Dedifferentiated amniotic fluid mesenchymal stem cell (primary cell): ENCODE data around the gene LONP2.
"Not testable (repeated sequence)": the region's sequence is repeated elsewhere in the genome, so short reads cannot be mapped to it uniquely, and the experiment has no call there.

Experiments
- DNase-seq: peaks from one replicate; pipeline ENCODE4 v3.0.0-alpha.2; 2016; ENCODE audit errors: extremely low spot score

The LONP2 gene

GRCh38 chr16:48287239-48287638 is 43.1 kb downstream of the LONP2 start:
- DNase-seq = no peak

GRCh38 chr16:48291303-48291702 is 47.2 kb downstream of the LONP2 start:
- no peak for DNase-seq

- DNase-seq = no peak
Observed at GRCh38 chr16:48291754-48292153, 47.7 kb downstream of the LONP2 start.

- DNase-seq = no peak
Observed at GRCh38 chr16:48292452-48292851, 48.4 kb downstream of the LONP2 start.

- no peak for DNase-seq
Observed at GRCh38 chr16:48294724-48295123, 50.6 kb downstream of the LONP2 start.

- DNase-seq = no peak
Observed at GRCh38 chr16:48295488-48296281, 51.6 kb downstream of the LONP2 start.

GRCh38 chr16:48299471-48299870 is 55.4 kb downstream of the LONP2 start:
- DNase-seq = no peak

GRCh38 chr16:48300391-48300856 is 56.3 kb downstream of the LONP2 start:
- DNase-seq = peak; percentile 95

- no peak for DNase-seq
Observed at GRCh38 chr16:48308535-48308934, 64.4 kb downstream of the LONP2 start.

- DNase-seq = no peak
Observed at GRCh38 chr16:48310908-48311641, 67.0 kb downstream of the LONP2 start.

- DNase-seq = not testable (repeated sequence)
Observed at GRCh38 chr16:48313905-48314304, 69.8 kb downstream of the LONP2 start.

GRCh38 chr16:48317026-48317425 is 72.9 kb downstream of the LONP2 start:
- no peak for DNase-seq

GRCh38 chr16:48317614-48318315 is 73.7 kb downstream of the LONP2 start:
- peak; percentile 37 for DNase-seq

- DNase-seq = no peak
Observed at GRCh38 chr16:48318630-48319029, 74.5 kb downstream of the LONP2 start.

- DNase-seq = no peak
Observed at GRCh38 chr16:48321317-48322036, 77.4 kb downstream of the LONP2 start.

- peak; percentile 57 for DNase-seq
Observed at GRCh38 chr16:48323783-48324775, 80.0 kb downstream of the LONP2 start.

- DNase-seq = no peak
Observed at GRCh38 chr16:48326915-48327314, 82.8 kb downstream of the LONP2 start.

- DNase-seq = no peak
Observed at GRCh38 chr16:48329138-48329537, 85.0 kb downstream of the LONP2 start.

GRCh38 chr16:48330189-48330840 is 86.2 kb downstream of the LONP2 start:
- DNase-seq = no peak

- no peak for DNase-seq
Observed at GRCh38 chr16:48330841-48331192, 86.7 kb downstream of the LONP2 start.
